SK-N-MC (cell line): ENCODE data around the gene HDDC2.

Experiments
- DNase-seq: peaks from one replicate; pipeline ENCODE4 v3.0.0-alpha.2; 2011; ENCODE audit warnings: low read depth, low spot score
- H3K27ac ChIP-seq: fragments of 200-600 bp; sonication (generic); 2 replicates; pipeline ENCODE4 v1.5.1; 2016; ENCODE audit warnings: mixed run types
- H3K36me3 ChIP-seq: fragments of 200-600 bp; sonication (generic); 2 replicates; pipeline ENCODE4 v1.6.1; 2017; ENCODE audit warnings: antibody characterized with exemption, low read length, mixed read lengths; ENCODE audit not compliant: insufficient read depth
- H3K4me3 ChIP-seq: fragments of 200-600 bp; sonication (generic); 2 replicates; pipeline ENCODE4 v1.5.1; 2016
- H3K9ac ChIP-seq: fragments of 200-600 bp; sonication (generic); 2 replicates; pipeline ENCODE4 v1.8.0; 2017; ENCODE audit warnings: mixed run types, mixed read lengths; ENCODE audit not compliant: insufficient read length
- H3K9me3 ChIP-seq: fragments of 200-600 bp; sonication (generic); 2 replicates; pipeline ENCODE4 v1.6.1; 2017; ENCODE audit warnings: low read depth, mild to moderate bottlenecking, antibody characterized with exemption, low read length, moderate library complexity, mixed read lengths
- EZH2 ChIP-seq: fragments of 200-600 bp; sonication (generic); IDR thresholded peaks from one replicate; pipeline ENCODE4 v1.6.1; 2017; ENCODE audit warnings: antibody characterized with exemption
- FOXP2 ChIP-seq: optimal IDR thresholded peaks from 2 replicates; pipeline ENCODE3; 2011; ENCODE audit warnings: mild to moderate bottlenecking, moderate library complexity; ENCODE audit not compliant: insufficient read depth; ENCODE audit errors: extremely low read length, control extremely low read depth
- POLR2AphosphoS5 ChIP-seq: IDR thresholded peaks from 2 replicates; pipeline ENCODE4 v1.6.1; 2012; ENCODE audit warnings: mild to moderate bottlenecking, low read depth, low read length, borderline replicate concordance

The HDDC2 gene

DNA sequence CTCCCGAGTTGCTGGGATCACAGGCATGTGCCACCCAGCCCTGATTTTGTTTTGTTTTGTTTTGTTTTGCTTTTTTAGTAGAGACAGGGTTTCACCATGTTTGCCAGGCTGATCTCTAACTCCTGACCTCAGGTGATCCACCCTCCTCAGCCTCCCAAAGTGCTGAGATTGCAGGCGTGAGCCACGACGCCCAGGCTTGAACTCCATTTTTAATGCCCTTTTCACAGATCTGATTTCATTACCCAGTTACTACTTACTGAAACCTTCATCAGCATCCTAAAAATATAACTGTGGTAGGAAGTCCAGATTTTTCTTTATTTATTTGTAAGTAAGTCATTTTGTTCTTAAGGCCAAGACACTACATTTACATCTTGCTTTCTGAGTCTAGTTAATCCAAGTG lies 64.0 kb downstream of the HDDC2 start:
- H3K9me3 ChIP-seq: peaks cover 5% of the 10 kb centered on the region; the same call in 1 of the 2 replicates
- H3K36me3 ChIP-seq: no peaks in the 10 kb centered on the region
- no peak overlapping the region for H3K9ac ChIP-seq
- H3K27ac ChIP-seq: no peak overlapping the region
- H3K4me3 ChIP-seq: no peak overlapping the region
- TF ChIP-seq FOXP2: no peak
- no peak for TF ChIP-seq POLR2AphosphoS5
- no peak for TF ChIP-seq EZH2
- no peak for DNase-seq

GRCh38 chr6:125236536-125237327 lies 65.0 kb downstream of the HDDC2 start:
- H3K36me3 ChIP-seq: no peaks in the 10 kb centered on the region
- no peak overlapping the region for H3K27ac ChIP-seq
- H3K9ac ChIP-seq: no peak overlapping the region
- H3K9me3 ChIP-seq: peaks cover 5% of the 10 kb centered on the region; the same call in 1 of the 2 replicates
- H3K4me3 ChIP-seq: no peak overlapping the region
- TF ChIP-seq EZH2 (no peak), FOXP2 (no peak), POLR2AphosphoS5 (no peak)
- no peak for DNase-seq

- TF ChIP-seq EZH2 (no peak), POLR2AphosphoS5 (peak; percentile 55; the same call in 1 of the 2 replicates), FOXP2 (no peak)
- H3K9me3 ChIP-seq: no peaks in the 10 kb centered on the region
- H3K36me3 ChIP-seq: no peaks in the 10 kb centered on the region
- no peak for DNase-seq
- H3K4me3 ChIP-seq: peak overlapping the region; percentile 59
- H3K9ac ChIP-seq: no peak overlapping the region
- H3K27ac ChIP-seq: peak overlapping the region; percentile 93
Observed at GRCh38 chr6:125233202-125233601, 68.6 kb downstream of the HDDC2 start.

- DNase-seq: no peak
- peak overlapping the region; percentile 33 for H3K9ac ChIP-seq
- TF ChIP-seq POLR2AphosphoS5 (no peak), EZH2 (no peak), FOXP2 (no peak)
- peak overlapping the region; percentile 93 for H3K27ac ChIP-seq
- no peaks in the 10 kb centered on the region for H3K9me3 ChIP-seq
- no peaks in the 10 kb centered on the region for H3K36me3 ChIP-seq
- peak overlapping the region; percentile 59 for H3K4me3 ChIP-seq
Observed at GRCh38 chr6:125232466-125232865, 69.3 kb downstream of the HDDC2 start.

DNA sequence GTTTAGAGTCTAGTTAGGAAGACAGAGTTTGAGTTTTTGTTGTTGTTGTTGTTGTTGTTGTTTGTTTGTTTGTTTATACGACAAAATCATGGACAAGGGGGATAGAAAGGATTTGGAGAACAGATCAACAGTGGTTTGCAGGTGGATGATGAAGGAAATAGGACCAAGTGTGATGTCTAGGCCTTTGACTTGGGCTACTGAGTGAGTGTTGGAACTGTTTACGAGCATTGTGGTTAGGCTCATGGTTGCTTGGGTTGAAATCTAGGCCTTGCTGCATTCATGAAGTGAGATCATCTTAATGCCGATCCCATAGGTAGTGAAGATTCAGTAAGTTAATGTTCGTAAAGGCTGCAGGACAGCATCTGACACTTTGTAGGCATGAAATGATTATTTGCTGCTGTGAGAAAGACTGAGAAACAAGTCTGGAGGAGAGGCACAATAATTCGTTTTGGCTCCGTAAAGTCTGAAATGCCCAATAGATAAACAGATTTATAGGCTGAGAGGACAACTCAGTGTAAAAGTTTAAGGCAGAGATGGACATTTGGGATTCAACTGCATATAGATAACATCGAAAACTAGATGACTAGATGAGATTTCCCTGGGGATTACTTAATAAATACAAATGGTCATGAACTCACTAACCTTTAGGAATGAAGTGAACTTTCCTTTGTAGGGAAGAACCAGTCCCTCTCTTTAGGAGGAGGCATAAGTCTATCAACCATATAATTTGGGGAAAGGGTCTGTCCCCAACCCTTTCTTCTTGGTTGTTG lies 70.0 kb downstream of the HDDC2 start:
- Histone ChIP-seq H3K4me3 (peak overlapping the region; percentile 59; the same call in 1 of the 2 replicates), H3K9ac (no peak overlapping the region), H3K9me3 (no peaks in the 10 kb centered on the region), H3K36me3 (no peaks in the 10 kb centered on the region), H3K27ac (peak overlapping the region; percentile 93)
- no peak for TF ChIP-seq FOXP2
- DNase-seq: no peak

GRCh38 chr6:125231133-125231532 lies 70.6 kb downstream of the HDDC2 start:
- Histone ChIP-seq H3K9me3 (no peaks in the 10 kb centered on the region), H3K4me3 (no peak overlapping the region)
- no peak for TF ChIP-seq FOXP2

DNA sequence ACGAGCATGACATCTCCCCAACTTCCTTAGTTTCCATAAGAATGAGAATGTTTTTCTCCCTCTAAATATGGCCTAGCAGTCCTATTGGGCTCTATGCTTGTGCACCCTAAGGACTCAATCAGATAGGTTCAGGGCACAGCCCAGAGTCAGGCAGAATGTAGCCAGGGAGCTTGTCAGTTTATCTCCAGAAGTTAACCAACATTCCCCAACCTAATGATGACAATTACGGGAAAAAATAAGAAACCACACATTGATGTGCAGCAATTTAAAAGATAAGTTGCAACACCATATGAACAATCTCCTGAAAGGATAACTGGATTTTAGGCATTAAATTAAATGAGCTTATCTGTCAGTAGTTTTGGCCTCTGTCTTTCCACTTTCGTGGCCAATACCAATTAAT lies 71.1 kb downstream of the HDDC2 start:
- Histone ChIP-seq H3K9ac (no peak overlapping the region), H3K36me3 (no peaks in the 10 kb centered on the region), H3K4me3 (no peak overlapping the region), H3K27ac (no peak overlapping the region), H3K9me3 (no peaks in the 10 kb centered on the region)
- TF ChIP-seq POLR2AphosphoS5 (no peak), EZH2 (no peak), FOXP2 (no peak)
- no peak for DNase-seq

More at GRCh38 chr6:125231133-125231532, 70.6 kb downstream of the HDDC2 start:
- DNase-seq: no peak
- Histone ChIP-seq H3K36me3 (no peaks in the 10 kb centered on the region), H3K9ac (no peak overlapping the region), H3K27ac (no peak overlapping the region)

GRCh38 chr6:125228981-125229479 lies 72.7 kb downstream of the HDDC2 start:
- Histone ChIP-seq H3K36me3 (no peaks in the 10 kb centered on the region), H3K9me3 (no peaks in the 10 kb centered on the region), H3K27ac (peak overlapping the region; percentile 76), H3K9ac (peak overlapping the region; percentile 57), H3K4me3 (peak overlapping the region; percentile 65)
- TF ChIP-seq EZH2 (no peak), FOXP2 (no peak), POLR2AphosphoS5 (no peak)
- no peak for DNase-seq
